ENCODE measurements around the gene ADAM20.
"Not testable (repeated sequence)": the region's sequence is repeated elsewhere in the genome, so short reads cannot be mapped to it uniquely, and the experiment has no call there.

Gene ADAM20

GRCh38 chr14:70534904-70535303 is at the start of gene ADAM20:
TSS of gene ADAM20 (minus strand) at chr14:70535004. CDS start at chr14:70524757, 10,247 bp downstream.
- ATAC-seq: no peak

DNA sequence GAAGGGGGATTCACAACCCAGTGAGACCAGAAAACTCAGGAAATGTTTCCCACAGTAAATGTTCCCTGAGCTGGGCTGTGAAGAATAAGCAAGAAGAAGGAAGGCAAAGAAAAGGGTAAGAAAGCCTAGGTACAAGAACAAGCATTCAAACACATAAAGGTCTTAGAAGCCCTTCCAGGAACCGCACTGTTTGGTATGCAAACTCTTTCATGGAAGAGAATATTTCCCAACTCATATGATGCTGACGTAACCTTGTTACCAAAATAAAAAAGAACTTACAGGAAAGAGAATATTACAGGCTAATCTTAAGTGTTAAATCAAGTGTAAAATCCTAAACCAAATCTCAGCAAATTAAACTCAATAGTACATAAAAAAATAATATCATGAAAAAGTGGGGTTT is 42.1 kb upstream of the ADAM20 start:
- ATAC-seq: no peak

- no peak for ATAC-seq
Observed at GRCh38 chr14:70573050-70573449, 38.2 kb upstream of the ADAM20 start.

DNA sequence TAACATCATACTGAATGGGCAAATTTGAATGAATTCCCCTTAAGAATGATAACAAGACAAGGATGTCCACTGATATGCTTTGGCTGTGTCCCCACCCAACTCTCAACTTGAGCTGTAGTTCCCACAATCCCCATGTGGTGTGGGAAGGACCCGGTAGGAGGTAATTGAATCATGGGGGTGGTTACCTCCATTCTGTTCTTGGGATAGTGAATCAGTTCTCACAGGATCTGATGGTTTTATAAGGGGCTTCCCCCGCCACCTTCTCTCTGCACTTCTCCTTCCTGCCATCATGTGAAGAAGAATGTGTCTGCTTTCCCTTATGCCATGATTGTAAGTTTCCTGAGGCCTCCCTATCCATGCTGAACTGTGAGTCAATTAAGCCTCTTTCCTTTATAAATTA is 36.3 kb upstream of the ADAM20 start:
- no peak for ATAC-seq

GRCh38 chr14:70567791-70568190 is 33.0 kb upstream of the ADAM20 start:
- ATAC-seq: peak in 1 of 2 donors; percentile 30

- no peak for ATAC-seq
Observed at GRCh38 chr14:70563869-70564268, 29.1 kb upstream of the ADAM20 start.

- ATAC-seq: no peak
Observed at GRCh38 chr14:70563417-70563816, 28.6 kb upstream of the ADAM20 start.

DNA sequence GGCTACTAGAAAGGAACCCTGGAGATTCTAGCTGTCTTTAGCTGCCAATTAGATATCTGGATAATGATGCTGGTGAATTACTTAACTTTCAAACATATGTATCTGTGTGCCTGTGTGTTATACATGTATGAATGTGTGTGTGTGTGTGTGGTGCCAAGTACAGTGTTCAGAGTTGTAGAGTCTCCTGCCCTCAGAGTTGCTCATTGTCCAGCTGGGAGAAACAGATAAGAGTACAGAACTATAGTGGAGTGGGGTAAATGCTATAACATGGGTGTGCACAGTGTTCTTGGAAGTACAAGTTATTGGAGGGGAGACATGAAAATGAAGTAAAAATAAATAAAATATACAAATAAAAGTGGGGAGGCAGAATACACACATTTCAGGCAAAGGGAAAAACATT is 23.6 kb upstream of the ADAM20 start:
- ATAC-seq: no peak

- no peak for ATAC-seq
Observed at GRCh38 chr14:70555890-70556289, 21.1 kb upstream of the ADAM20 start.

GRCh38 chr14:70538087-70538486 is 3.3 kb upstream of the ADAM20 start:
- ATAC-seq: no peak

DNA sequence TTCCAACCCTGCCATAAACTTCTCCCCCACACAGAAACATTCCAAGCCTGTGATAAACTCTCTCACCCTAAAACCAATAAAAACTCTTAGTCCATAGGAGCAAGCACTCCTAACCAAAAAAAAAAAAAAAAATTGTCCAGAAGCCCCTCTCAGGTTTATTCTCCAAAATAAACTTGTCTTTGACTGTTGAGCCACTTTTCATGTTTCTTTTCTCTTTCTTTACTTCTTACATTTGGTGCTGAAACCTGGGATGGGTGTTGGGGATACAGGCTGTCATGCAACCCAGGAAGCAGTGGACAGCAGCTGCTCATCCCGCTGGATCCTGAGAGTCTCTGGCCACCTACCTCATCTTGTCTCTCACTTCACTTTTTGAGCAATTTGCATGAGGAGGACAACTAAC is 2.0 kb upstream of the ADAM20 start:
- ATAC-seq: no peak

DNA sequence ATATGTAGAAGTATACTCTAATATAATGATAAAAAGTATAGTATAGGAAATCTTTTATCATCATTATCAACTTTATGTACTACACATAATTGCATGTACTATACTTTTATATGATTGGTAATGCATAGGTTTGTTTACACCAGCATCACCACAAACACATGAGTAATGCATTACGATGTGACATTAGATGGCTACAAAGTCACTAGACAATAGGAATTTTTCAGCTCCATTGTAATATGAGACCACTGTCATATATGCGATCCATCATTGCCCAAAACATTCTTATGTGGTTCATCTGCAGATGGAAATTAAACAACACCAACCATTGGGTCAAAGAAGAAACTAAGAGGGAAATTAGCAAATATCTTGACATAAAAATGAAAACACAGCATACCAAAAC is 4.4 kb downstream of the ADAM20 start:
- ATAC-seq: no peak

DNA sequence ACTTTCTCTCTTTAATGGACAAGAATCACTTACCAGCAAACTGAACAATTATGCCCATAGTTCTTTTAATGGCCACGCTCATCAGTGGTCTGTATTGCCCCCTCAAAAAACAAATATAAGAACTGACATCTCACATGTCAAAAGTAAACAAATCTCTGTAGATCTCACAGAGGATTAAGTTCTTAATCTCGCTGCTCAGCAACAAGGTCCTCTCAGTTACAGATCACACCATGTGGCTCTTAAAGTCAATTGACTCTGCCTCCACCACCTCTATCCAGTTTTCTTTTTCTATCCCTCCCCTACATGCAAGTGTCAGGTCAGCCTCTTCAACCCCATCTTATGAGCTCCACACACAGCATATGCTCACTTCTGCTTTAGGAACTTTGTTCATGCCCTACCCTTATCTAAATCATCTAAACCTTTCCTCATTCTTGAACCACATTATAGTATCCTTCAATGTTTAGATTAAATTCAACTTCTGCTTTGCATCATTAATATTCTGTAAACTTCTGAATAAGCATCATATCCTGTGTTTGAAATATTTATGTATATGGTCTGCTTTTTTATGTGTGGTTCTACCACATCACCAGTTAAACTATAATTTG is 7.2 kb downstream of the ADAM20 start:
- ATAC-seq: no peak

DNA sequence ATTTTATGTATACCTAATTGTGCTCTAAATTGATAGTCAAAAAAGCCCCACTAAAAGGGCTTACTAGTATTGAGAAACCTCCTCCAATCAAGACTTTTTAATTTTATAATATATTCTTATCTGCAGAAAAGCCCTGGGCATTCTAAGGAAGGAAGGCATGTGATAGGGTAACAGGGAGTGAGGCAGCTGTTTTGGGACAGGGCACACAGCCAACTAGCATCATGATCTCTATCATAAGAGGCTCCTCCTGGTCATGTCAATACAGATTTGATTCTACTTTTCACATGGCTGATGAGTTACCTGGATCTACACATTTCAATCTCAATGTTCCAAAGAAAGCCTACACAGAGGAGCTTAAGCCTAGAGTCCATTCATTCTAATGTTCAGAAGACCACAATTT is 9.1 kb downstream of the ADAM20 start:
- ATAC-seq: no peak

DNA sequence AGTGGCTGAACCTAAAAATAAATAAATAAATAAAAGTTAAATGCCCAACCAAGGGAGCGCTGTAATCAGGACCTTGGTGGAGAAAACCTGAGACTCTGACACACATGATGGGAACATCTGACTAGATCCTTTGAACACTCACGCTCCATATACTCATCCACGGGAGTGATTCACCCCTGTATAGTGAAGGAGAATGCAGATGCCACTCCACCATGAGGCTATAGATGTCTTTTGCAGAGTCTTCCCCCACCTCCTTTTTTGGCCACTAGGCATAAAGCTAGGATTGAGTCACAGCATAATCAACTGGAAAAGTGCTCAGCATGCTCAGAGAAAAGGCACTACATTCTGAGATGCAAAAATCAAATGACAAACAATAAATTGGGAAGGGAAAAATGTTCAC is 19.0 kb downstream of the ADAM20 start:
- no peak for ATAC-seq

DNA sequence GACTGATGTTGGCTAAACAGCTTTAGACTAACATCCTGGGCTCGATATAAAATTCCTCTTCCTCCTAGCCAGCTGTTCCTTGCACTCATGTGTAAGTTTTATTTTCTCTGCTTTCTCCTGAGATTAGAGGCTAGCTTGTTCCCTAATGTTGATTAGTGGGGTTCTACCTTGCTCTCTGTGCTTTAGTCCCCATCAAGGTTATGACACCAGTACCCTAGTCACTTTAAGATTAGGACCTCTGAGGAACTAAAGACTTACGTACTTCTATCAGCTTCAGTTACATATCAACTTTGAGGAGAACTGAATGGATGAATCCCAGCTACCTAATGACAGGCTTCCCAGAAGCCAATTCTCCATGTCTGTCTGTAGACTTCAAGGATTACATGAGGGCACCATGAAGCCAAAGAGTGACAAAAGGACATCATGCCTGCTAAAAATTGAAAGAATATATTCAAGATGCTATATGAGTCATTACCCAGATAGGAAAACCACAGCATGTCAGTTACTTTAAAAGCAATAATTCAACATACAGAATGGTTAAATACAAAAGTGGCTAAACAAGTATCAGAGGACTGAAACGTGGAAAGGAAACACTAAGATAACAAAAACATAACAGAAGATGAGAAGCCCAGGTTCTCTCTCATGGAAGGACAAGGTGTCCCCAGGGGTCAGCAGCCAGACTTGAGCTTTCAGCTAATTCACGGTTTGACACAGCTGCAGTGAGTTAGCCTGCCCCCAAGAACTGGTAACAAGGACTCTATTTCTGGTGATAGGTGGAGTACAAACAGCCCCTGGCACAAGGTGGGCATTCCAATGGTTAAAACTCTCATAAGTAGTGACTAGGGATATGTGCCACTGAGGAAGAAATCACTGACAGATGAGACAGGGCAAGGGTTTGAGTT is 20.4 kb downstream of the ADAM20 start:
- peak in 1 of 2 donors; percentile 38 for ATAC-seq

- ATAC-seq: no peak
Observed at GRCh38 chr14:70498191-70498590, 36.6 kb downstream of the ADAM20 start.

DNA sequence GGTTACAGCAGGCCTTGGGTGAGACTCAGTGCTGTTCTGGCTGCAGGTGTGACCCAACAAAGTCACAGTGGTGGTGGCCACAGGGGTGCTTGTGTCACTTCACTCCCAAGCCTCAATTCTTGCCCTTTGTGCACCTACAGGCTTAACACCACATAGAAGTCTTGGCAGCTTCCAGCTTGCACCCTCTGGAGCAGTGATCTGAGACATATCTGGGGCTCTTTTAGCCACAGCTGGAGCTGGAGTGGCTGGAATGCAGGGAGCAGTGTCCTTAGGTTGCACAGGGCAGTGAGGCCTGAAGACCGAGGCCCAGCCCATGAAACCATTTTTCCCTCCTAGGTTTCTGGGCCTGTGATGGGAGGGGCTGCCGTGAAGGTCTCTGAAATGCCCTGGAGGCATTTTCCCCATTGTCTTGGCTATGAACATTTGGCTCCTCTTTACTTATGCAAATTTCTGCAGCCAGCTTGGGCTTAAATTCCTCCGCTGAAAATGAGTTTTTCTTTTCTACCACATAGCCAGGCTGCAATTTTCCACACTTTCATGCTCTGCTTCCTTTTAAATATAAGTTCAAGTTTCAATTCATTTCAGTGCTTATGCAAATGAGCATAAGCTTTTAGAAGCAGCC is 45.1 kb downstream of the ADAM20 start:
- no peak for ATAC-seq

DNA sequence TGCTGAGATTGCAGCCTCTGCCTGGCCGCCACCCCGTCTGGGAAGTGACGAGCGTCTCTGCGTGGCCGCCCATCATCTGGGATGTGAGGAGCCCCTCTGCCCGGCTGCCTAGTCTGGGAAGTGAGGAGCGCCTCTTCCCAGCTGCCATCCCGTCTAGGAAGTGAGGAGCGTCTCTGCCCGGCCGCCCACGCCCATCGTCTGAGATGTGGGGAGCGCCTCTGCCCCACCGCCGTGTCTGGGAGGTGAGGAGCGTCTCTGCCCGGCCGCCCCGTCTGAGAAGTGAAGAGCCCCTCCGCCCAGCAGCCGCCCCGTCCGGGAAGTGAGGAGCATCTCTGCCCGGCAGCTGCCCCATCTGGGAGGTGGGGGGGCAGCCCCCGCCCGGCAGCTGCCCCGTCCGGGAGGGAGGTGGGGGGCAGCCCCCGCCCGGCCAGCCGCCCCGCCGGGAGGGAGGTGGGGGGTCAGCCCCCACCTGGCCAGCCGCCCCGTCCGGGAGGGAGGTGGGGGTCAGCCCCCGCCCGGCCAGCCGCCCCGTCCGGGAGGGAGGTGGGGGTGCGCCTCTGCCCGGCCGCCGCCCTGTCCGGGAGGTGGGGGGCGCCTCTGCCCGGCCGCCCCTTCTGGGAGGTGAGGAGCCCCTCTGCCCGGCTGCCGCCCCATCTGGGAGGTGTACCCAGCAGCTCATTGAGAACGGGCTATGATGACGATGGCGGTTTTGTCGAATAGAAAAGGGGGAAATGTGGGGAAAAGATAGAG is 57.3 kb downstream of the ADAM20 start:
- ATAC-seq: not testable (repeated sequence)

DNA sequence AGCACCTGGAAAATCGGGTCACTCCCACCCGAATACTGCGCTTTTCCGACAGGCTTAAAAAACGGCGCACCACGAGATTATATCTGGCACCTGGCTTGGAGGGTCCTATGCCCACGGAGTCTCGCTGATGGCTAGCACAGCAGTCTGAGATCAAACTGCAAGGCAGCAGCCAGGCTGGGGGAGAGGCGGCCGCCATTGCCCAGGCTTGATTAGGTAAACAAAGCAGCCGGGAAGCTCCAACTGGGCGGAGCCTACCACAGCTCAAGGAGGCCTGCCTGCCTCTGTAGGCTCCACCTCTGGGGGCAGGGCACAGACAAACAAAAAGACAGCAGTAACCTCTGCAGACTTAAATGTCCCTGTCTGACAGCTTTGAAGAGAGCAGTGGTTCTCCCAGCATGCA is 59.3 kb downstream of the ADAM20 start:
- ATAC-seq: not testable (repeated sequence)

GRCh38 chr14:70473825-70474224 is 61.0 kb downstream of the ADAM20 start:
- peak in 1 of 2 donors; percentile 17 for ATAC-seq

Data from activated CD4-positive, CD25-positive, alpha-beta regulatory T cell treated with anti-CD3 and anti-CD28 coated beads, Interleukin-2, amount 50 U/mL, for 24 hours (primary cell).